OCI-LY7 (cell line): Measurements from ENCODE around the gene LRP1B. TPM values are rescaled to one million over a fixed set of nuclear protein-coding genes. Genes with fewer than 3 reads are reported as not detected.

Experiments
- BruUV-seq: library from RNA; stranded (reverse); fragments of 400-500 nt; replicated peaks from 2 replicates; lab custom pipeline; 2021; lab: Mats Ljungman, UMichigan
- CTCF ChIA-PET: fragments of 300-600 bp; sonication (Branson Sonifier 250); formaldehyde crosslinking; loops from one replicate; lab custom pipeline; 2022; ENCODE audit warnings: antibody characterized with exemption; ENCODE audit not compliant: unreplicated experiment; lab: Charles Lee
- POLR2A ChIA-PET: fragments of 300-600 bp; sonication (Branson Sonifier 250); formaldehyde crosslinking; loops from one replicate; lab custom pipeline; 2022; ENCODE audit warnings: antibody characterized with exemption; lab: Charles Lee
- DNase-seq: peaks from one replicate; pipeline ENCODE4 v3.0.0-alpha.2; 2015; ENCODE audit warnings: low spot score
- H2AFZ ChIP-seq: fragments of 200-600 bp; sonication (generic), shearing (Covaris generic); 2 replicates; pipeline ENCODE4 v1.6.1; 2014; ENCODE audit warnings: mild to moderate bottlenecking, antibody characterized with exemption, low read length, moderate library complexity
- H3K27ac ChIP-seq: fragments of 200-600 bp; sonication (generic); 2 replicates; pipeline ENCODE4 v1.5.1; 2014; ENCODE audit warnings: mixed run types, low read depth, mild to moderate bottlenecking, moderate library complexity, low read length, inconsistent platforms; ENCODE audit not compliant: poor library complexity, severe bottlenecking
- H3K36me3 ChIP-seq: fragments of 200-600 bp; sonication (generic); 2 replicates; pipeline ENCODE4 v1.6.1; 2014; ENCODE audit warnings: mild to moderate bottlenecking, antibody characterized with exemption, low read length, moderate library complexity, mixed read lengths; ENCODE audit not compliant: insufficient read depth
- H3K4me1 ChIP-seq: fragments of 200-600 bp; sonication (generic); 2 replicates; pipeline ENCODE4 v1.5.1; 2014; ENCODE audit warnings: mild to moderate bottlenecking, low read length; ENCODE audit not compliant: insufficient read depth, poor library complexity, severe bottlenecking
- H3K4me2 ChIP-seq: fragments of 200-600 bp; sonication (generic); 2 replicates; pipeline ENCODE4 v1.6.1; 2014; ENCODE audit warnings: mild to moderate bottlenecking, low read length
- H3K4me3 ChIP-seq: fragments of 200-600 bp; sonication (generic); 2 replicates; pipeline ENCODE4 v1.5.1; 2014; ENCODE audit warnings: mild to moderate bottlenecking, low read depth, low read length; ENCODE audit not compliant: poor library complexity, severe bottlenecking
- H3K79me2 ChIP-seq: fragments of 200-600 bp; sonication (generic); 2 replicates; pipeline ENCODE4 v1.6.1; 2016; ENCODE audit warnings: low read depth, mild to moderate bottlenecking, low read length, moderate library complexity, mixed read lengths; ENCODE audit not compliant: insufficient read depth
- H3K9me2 ChIP-seq: fragments of 200-600 bp; sonication (generic); 2 replicates; pipeline ENCODE4 v1.6.1; 2016; ENCODE audit warnings: mild to moderate bottlenecking, low read length, mixed read lengths; ENCODE audit not compliant: insufficient read depth
- H3K9me3 ChIP-seq: fragments of 200-600 bp; sonication (generic); 2 replicates; pipeline ENCODE4 v1.6.1; 2014; ENCODE audit warnings: mild to moderate bottlenecking, mixed run types, low read length, mixed read lengths
- H4K20me1 ChIP-seq: fragments of 200-600 bp; sonication (generic); 2 replicates; pipeline ENCODE4 v1.6.1; 2014; ENCODE audit warnings: mild to moderate bottlenecking, antibody characterized with exemption, low read length, moderate library complexity, mixed read lengths; ENCODE audit not compliant: insufficient read depth
- CTCF ChIP-seq: fragments of 200-600 bp; sonication (generic); conservative IDR thresholded peaks from 2 replicates; pipeline ENCODE4 v1.5.1; 2014; ENCODE audit warnings: mild to moderate bottlenecking, antibody characterized with exemption, low read length, moderate library complexity, mixed read lengths
- EZH2phosphoT487 ChIP-seq: fragments of 200-600 bp; sonication (generic); IDR thresholded peaks from 2 replicates; pipeline ENCODE4 v1.6.1; 2018; ENCODE audit warnings: low read depth, borderline replicate concordance, mild to moderate bottlenecking, mixed run types, antibody characterized with exemption, low read length, moderate library complexity, mixed read lengths
- intact Hi-C: fragments of 100-400 bp; cut with micrococcal nuclease; formaldehyde crosslinking; loops from one replicate; pipeline ENCODE4 v1.10.0; 2022; ENCODE audit not compliant: unreplicated experiment
- total RNA-seq, 2 experiments: library from RNA; depleted of rRNA in 1 of 2; stranded (reverse); fragments of >200 nt in 1 of 2; shearing (Covaris generic) in 1 of 2; gene quantifications; 2 replicates each; pipeline ENCODE4 v1.2.3, GENCODE V29; 2014 to 2022

LRP1B gene
- total RNA-seq, 2 experiments from 2014 or later = not detected

- no TSS peak for BruUV-seq
- Histone ChIP-seq H3K9me2 (no peaks in the 10 kb centered on the region), H3K4me1 (no peaks in the 10 kb centered on the region), H3K4me3 (no peak overlapping the region), H4K20me1 (no peaks in the 10 kb centered on the region), H3K9me3 (no peaks in the 10 kb centered on the region), H2AFZ (no peak overlapping the region), H3K79me2 (no peaks in the 10 kb centered on the region), H3K4me2 (no peak overlapping the region), H3K27ac (no peak overlapping the region), H3K36me3 (no peaks in the 10 kb centered on the region)
- ChIA-PET POLR2A (no interaction called here), CTCF (no interaction called here)
- TF ChIP-seq EZH2phosphoT487 (no peak), CTCF (no peak)
- intact Hi-C loops = no loop called here
- no peak for DNase-seq
Observed at GRCh38 chr2:140698636-140699035, 1432.2 kb downstream of the LRP1B start.

- H3K9me3 ChIP-seq = no peaks in the 10 kb centered on the region
- intact Hi-C loops = no loop called here
- H2AFZ ChIP-seq = no peak overlapping the region
- H3K79me2 ChIP-seq = no peaks in the 10 kb centered on the region
- H3K4me3 ChIP-seq = no peak overlapping the region
- ChIA-PET CTCF (no interaction called here), POLR2A (no interaction called here)
- BruUV-seq = no TSS peak
- H3K4me2 ChIP-seq = no peak overlapping the region
- no peaks in the 10 kb centered on the region for H3K9me2 ChIP-seq
- DNase-seq = no peak
- H3K27ac ChIP-seq = no peak overlapping the region
- H3K4me1 ChIP-seq = no peaks in the 10 kb centered on the region
- H3K36me3 ChIP-seq = no peaks in the 10 kb centered on the region
- H4K20me1 ChIP-seq = no peaks in the 10 kb centered on the region
- TF ChIP-seq CTCF (no peak), EZH2phosphoT487 (no peak)
Observed at GRCh38 chr2:140696449-140696848, 1434.4 kb downstream of the LRP1B start.

GRCh38 chr2:140695155-140695554 lies 1435.7 kb downstream of the LRP1B start:
- Histone ChIP-seq H3K4me3 (no peak overlapping the region), H3K4me1 (no peaks in the 10 kb centered on the region), H3K27ac (no peak overlapping the region), H3K36me3 (no peaks in the 10 kb centered on the region), H3K79me2 (no peaks in the 10 kb centered on the region), H3K9me3 (no peaks in the 10 kb centered on the region), H3K9me2 (no peaks in the 10 kb centered on the region), H3K4me2 (no peak overlapping the region), H2AFZ (no peak overlapping the region), H4K20me1 (no peaks in the 10 kb centered on the region)
- no TSS peak for BruUV-seq
- CTCF ChIA-PET = no interaction called here
- TF ChIP-seq EZH2phosphoT487 (no peak), CTCF (no peak)
- no peak for DNase-seq
- intact Hi-C loops = no loop called here
- POLR2A ChIA-PET = interaction anchor here (0.7 kb wide), 1 partner anchor 15 kb away, joined by 3 read pairs; no protein-coding TSS in a partner anchor
